GM18907 (cell line): ENCODE results near the gene ENOX1.

Source experiments
- ATAC-seq: cut with Tn5 transposase; IDR thresholded peaks from one replicate; pipeline ENCODE4 v1.9.1; 2021; ENCODE audit warnings: mild to moderate bottlenecking, moderate library complexity; ENCODE audit not compliant: unreplicated experiment

ENOX1 gene

GRCh38 chr13:43551897-43552456, 234.8 kb downstream of the ENOX1 start:
- ATAC-seq, result no peak

- no peak for ATAC-seq
Measured at GRCh38 chr13:43546816-43547215, 240.0 kb downstream of the ENOX1 start.

GRCh38 chr13:43546251-43546650, 240.5 kb downstream of the ENOX1 start:
- ATAC-seq, result no peak

- ATAC-seq, result no peak
Measured at GRCh38 chr13:43545317-43545874, 241.4 kb downstream of the ENOX1 start.

GRCh38 chr13:43544631-43545030, 242.1 kb downstream of the ENOX1 start:
- ATAC-seq, result no peak

- ATAC-seq, result no peak
Measured at GRCh38 chr13:43544011-43544410, 242.8 kb downstream of the ENOX1 start.

- ATAC-seq, result no peak
Measured at GRCh38 chr13:43543331-43543730, 243.4 kb downstream of the ENOX1 start.

- ATAC-seq, result no peak
Measured at GRCh38 chr13:43537124-43537523, 249.6 kb downstream of the ENOX1 start.

GRCh38 chr13:43529796-43530195, 257.0 kb downstream of the ENOX1 start:
- ATAC-seq, result no peak

GRCh38 chr13:43528992-43529391, 257.8 kb downstream of the ENOX1 start:
- ATAC-seq, result no peak

- no peak for ATAC-seq
Measured at GRCh38 chr13:43522788-43523187, 264.0 kb downstream of the ENOX1 start.

GRCh38 chr13:43520351-43520750, 266.4 kb downstream of the ENOX1 start:
- ATAC-seq, result no peak

GRCh38 chr13:43518833-43519232, 267.9 kb downstream of the ENOX1 start:
- no peak for ATAC-seq

- ATAC-seq, result no peak
Measured at GRCh38 chr13:43516401-43516833, 270.4 kb downstream of the ENOX1 start.

- ATAC-seq, result no peak
Measured at GRCh38 chr13:43515531-43515930, 271.2 kb downstream of the ENOX1 start.

- ATAC-seq, result no peak
Measured at GRCh38 chr13:43514311-43514710, 272.5 kb downstream of the ENOX1 start.

- no peak for ATAC-seq
Measured at GRCh38 chr13:43512221-43512620, 274.6 kb downstream of the ENOX1 start.

- ATAC-seq, result no peak
Measured at GRCh38 chr13:43510956-43511901, 275.5 kb downstream of the ENOX1 start.

GRCh38 chr13:43495732-43496131, 291.0 kb downstream of the ENOX1 start:
- no peak for ATAC-seq

- no peak for ATAC-seq
Measured at GRCh38 chr13:43494206-43494605, 292.6 kb downstream of the ENOX1 start.

GRCh38 chr13:43493496-43494000, 293.2 kb downstream of the ENOX1 start:
- no peak for ATAC-seq

- ATAC-seq, result no peak
Measured at GRCh38 chr13:43492745-43493144, 294.0 kb downstream of the ENOX1 start.
